ENCODE results near the gene TET1.

GRCh38 chr10:68517188-68517587, 42.9 kb upstream of the TET1 start:
- TF ChIP-seq GATA2 (IDR thresholded peaks at IDR 0.05; ENCODE audit: low read depth, low read length) (no peak), GATA3 (IDR thresholded peaks at IDR 0.05; ENCODE audit: low read depth, low read length) (no peak)
